WI38 (cell line): Measurements from ENCODE around the gene CMPK2.
A peak's percentile ranks its signal among the peaks of the same experiment; 100 is the strongest.
"Not testable (repeated sequence)": the region's sequence is repeated elsewhere in the genome, so short reads cannot be mapped to it uniquely, and the experiment has no call there.

ENCODE experiments used
- H3K4me3 ChIP-seq: 2 replicates; pipeline ENCODE4 v1.5.1; 2011; ENCODE audit warnings: low read depth, mild to moderate bottlenecking, control low read depth, low read length
- TF ChIP-seq, protein P1 (sequence below): IDR thresholded peaks from 2 replicates; pipeline ENCODE4 v1.5.1; 2012; ENCODE audit warnings: low read depth, mild to moderate bottlenecking, control low read depth, low read length

Gene CMPK2

DNA sequence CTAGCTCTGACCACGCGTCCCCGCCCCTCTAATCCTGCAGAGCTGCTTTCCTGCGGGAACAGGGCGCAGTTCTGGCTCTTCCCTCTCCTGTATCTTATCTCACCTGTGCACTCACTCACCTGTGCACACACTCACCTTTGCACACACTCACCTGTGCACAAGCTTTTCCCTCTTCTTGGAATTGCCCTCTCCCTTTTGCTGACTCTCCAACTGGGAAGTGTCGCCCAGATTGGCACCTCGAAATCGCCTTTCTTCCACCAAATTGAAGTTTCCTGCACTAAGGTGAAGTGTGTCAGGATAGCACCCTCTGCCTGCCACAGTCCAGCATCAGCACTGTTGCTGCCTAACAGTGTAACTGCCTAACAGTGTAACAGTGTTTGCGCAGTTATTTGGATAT is 566 bp upstream of the CMPK2 start:
- H3K4me3 ChIP-seq: peak overlapping the region; percentile 60
- TF ChIP-seq, protein P1, sequence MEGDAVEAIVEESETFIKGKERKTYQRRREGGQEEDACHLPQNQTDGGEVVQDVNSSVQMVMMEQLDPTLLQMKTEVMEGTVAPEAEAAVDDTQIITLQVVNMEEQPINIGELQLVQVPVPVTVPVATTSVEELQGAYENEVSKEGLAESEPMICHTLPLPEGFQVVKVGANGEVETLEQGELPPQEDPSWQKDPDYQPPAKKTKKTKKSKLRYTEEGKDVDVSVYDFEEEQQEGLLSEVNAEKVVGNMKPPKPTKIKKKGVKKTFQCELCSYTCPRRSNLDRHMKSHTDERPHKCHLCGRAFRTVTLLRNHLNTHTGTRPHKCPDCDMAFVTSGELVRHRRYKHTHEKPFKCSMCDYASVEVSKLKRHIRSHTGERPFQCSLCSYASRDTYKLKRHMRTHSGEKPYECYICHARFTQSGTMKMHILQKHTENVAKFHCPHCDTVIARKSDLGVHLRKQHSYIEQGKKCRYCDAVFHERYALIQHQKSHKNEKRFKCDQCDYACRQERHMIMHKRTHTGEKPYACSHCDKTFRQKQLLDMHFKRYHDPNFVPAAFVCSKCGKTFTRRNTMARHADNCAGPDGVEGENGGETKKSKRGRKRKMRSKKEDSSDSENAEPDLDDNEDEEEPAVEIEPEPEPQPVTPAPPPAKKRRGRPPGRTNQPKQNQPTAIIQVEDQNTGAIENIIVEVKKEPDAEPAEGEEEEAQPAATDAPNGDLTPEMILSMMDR: no peak

DNA sequence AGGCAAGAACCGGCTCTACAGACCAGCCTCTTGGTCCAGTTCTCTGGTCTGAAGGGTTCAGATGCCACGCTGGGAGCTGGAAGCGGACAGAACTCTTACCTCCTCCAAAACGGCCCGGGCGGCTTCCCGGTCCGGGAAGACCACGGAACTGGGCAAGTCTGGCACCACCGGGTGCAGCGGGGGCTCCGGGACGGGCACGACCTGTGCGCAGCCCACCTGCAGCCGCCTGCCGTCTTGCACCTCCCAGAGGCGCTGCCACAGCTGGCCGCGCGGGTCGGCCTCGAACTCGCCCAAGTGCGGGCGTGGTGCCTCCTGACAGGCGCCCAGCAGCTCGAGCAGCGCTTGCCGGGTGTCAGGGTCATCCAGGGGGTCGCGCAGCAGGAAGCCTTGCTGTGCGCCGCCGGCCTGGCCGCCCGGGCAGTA is 773 bp downstream of the CMPK2 start:
- peak overlapping the region; percentile 60; the same call in 1 of the 2 replicates for H3K4me3 ChIP-seq
- TF ChIP-seq, protein P1: no peak

DNA sequence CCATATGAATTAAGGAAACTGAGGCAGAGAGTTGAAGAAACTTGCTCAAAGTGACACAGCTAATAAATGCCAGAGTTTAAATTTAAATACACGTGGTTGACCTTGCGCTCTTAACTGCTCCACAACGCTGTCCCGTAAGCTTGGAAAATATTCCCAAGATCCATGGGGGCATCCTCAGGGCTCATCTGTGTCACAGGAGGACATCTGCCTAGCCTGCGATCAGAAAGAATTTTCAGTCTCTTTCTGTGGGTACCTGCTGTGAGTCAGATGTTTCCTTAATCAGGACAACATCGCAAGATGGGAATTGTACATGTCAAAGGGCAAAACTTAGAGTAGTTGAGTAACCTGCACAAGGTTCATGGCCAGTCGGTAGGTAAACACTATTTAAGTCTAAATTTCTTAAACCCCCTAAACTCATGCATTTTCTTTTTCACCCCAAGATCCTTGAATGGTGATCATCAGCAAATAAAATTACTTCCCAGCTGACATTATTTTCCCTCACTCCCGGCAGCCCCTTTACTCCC is 1.4 kb downstream of the CMPK2 start:
- no peak overlapping the region for H3K4me3 ChIP-seq
- TF ChIP-seq, protein P1: no peak

DNA sequence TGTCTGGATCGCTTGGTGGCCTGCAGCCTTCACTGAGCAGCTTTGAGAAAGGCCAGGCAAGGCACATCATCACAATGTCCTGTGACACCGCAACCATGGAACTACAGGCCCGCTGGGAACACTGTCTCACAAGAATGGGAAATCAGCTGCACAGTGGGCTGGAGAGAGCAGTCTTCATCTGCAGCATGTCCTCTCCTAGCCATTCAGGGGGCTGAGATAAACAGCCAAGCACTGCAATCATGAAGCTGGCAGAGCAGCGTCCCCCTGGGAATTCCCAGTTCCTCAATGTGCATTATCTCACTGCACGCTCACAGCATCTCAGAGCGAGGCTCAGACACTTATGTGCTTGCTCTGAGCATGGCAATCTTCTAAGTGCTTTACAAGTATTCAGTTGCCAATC is 1.9 kb downstream of the CMPK2 start:
- no peak overlapping the region for H3K4me3 ChIP-seq
- TF ChIP-seq, protein P1: no peak

DNA sequence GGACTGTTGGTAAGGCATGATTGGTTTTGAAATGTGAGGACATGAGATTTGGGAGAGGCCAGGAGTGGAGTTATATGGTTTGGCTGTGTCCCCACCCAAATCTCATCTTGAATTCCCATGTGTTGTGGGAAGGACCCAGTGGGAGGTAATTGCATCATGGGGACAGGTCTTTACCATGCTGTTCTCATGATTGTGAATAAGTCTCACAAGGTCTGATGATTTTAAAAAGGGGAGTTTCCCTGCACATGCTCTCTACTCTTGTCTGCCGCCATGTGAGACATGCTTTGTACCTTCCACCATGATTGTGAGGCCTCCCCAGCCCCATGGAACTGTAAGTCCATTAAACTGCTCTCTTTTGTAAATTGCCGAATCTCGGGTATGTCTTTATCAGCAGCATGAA is 5.4 kb downstream of the CMPK2 start:
- TF ChIP-seq, protein P1: no peak
- no peak overlapping the region for H3K4me3 ChIP-seq

DNA sequence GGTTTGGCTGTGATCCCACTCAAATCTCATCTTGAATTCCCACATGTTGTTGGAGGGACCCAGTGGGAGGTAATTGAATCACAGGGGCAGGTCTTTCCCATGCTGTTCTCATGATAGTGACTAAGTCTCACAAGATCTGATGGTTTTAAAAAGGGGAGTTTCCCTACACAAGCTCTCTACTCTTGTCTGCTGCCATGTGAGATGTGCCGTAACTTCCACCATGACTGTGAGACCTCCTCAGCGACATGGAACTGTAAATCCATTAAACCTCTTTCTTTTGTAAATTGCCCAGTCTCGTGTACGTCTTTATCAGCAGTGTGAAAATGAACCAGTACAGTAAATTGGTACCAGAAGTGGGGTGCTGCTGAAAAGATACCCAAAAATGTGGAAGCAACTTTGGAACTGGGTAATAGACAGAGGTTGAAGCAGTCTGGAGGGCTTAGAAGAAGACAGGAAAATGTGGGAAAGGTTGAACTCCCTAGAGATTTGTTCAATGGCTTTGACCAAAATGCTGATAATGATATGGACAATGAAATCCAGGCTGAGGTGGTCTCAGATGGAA is 7.2 kb downstream of the CMPK2 start:
- H3K4me3 ChIP-seq: not testable (repeated sequence)

DNA sequence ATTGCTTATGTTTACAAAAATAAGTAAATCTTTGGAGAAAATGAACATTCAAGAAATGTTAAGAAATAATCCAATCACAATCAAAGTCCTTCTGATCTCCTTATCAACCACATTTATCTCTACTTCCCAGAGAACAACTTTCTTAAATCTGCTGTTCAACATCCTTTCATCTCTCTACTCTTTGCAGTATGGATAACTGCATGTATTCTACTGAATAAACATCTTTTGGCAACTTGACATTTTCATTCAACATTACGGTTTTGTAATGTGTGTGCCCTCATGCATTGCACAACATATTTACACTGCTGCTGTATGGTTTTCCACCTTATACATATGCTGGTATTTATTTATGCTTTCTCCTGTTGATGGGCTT is 9.2 kb downstream of the CMPK2 start:
- TF ChIP-seq, protein P1: no peak
- no peak overlapping the region for H3K4me3 ChIP-seq
